ENCODE measurements around the gene TLR1.
A peak's percentile ranks its signal among the peaks of the same experiment; 100 is the strongest.
"Not testable (repeated sequence)": the region's sequence is repeated elsewhere in the genome, so short reads cannot be mapped to it uniquely, and the experiment has no call there.

TLR1 gene

GRCh38 chr4:38768968-38769394 lies 35.6 kb downstream of the TLR1 start:
- Histone ChIP-seq H3K27me3 (ENCODE audit: insufficient read depth, low read length) (no peaks in the 10 kb centered on the region), H4K20me1 (ENCODE audit: insufficient read depth, low read length) (no peaks in the 10 kb centered on the region), H3K79me2 (ENCODE audit: insufficient read depth, low read length) (peaks cover 7% of the 10 kb centered on the region; the same call in 1 of the 2 replicates), H3K9me3 (ENCODE audit: low read length) (peaks cover 19% of the 10 kb centered on the region), H3K4me3 (ENCODE audit: low read depth, low read length, poor library complexity, severe bottlenecking) (no peak overlapping the region), H3K27ac (ENCODE audit: low read depth, low read length, poor library complexity, severe bottlenecking) (peak overlapping the region; percentile 64), H3K4me2 (ENCODE audit: low read length) (no peak overlapping the region; the same call in 1 of the 2 replicates), H3K9me2 (ENCODE audit: low read depth, low read length) (no peaks in the 10 kb centered on the region), H3K4me1 (ENCODE audit: insufficient read depth, low read length, severe bottlenecking) (peaks cover 19% of the 10 kb centered on the region), H3K36me3 (ENCODE audit: insufficient read depth, low read length) (peaks cover 73% of the 10 kb centered on the region), H3F3A (ENCODE audit: insufficient read depth, low read length) (no peaks in the 10 kb centered on the region), H3K9ac (ENCODE audit: low read length) (no peak overlapping the region), H2AFZ (ENCODE audit: low read length) (no peak overlapping the region)
- TF ChIP-seq CTCF (IDR thresholded peaks at IDR 0.05; ENCODE audit: low read length) (no peak), EZH2 (IDR thresholded peaks at IDR 0.05; ENCODE audit: borderline replicate concordance, low read length) (no peak)

GRCh38 chr4:38766940-38767339 lies 37.7 kb downstream of the TLR1 start:
- not testable (repeated sequence) for H3K9ac ChIP-seq (ENCODE audit: low read length); H3K79me2 ChIP-seq (ENCODE audit: insufficient read depth, low read length); H3K27ac ChIP-seq (ENCODE audit: low read depth, low read length, poor library complexity, severe bottlenecking); H3F3A ChIP-seq (ENCODE audit: insufficient read depth, low read length); H4K20me1 ChIP-seq (ENCODE audit: insufficient read depth, low read length); H3K27me3 ChIP-seq (ENCODE audit: insufficient read depth, low read length); H3K4me2 ChIP-seq (ENCODE audit: low read length); H2AFZ ChIP-seq (ENCODE audit: low read length); H3K9me2 ChIP-seq (ENCODE audit: low read depth, low read length); H3K4me3 ChIP-seq (ENCODE audit: low read depth, low read length, poor library complexity, severe bottlenecking)
- peaks cover 11% of the 10 kb centered on the region; the same call in 1 of the 2 replicates for H3K9me3 ChIP-seq (ENCODE audit: low read length)
- peaks cover 40% of the 10 kb centered on the region for H3K4me1 ChIP-seq (ENCODE audit: insufficient read depth, low read length, severe bottlenecking)
- H3K36me3 ChIP-seq (ENCODE audit: insufficient read depth, low read length), result peaks cover 56% of the 10 kb centered on the region

GRCh38 chr4:38765382-38765781 lies 39.2 kb downstream of the TLR1 start:
- H4K20me1 ChIP-seq (ENCODE audit: insufficient read depth, low read length), result no peaks in the 10 kb centered on the region
- H3K79me2 ChIP-seq (ENCODE audit: insufficient read depth, low read length), result no peaks in the 10 kb centered on the region
- H2AFZ ChIP-seq (ENCODE audit: low read length), result no peak overlapping the region
- TF ChIP-seq EZH2 (IDR thresholded peaks at IDR 0.05; ENCODE audit: borderline replicate concordance, low read length), result no peak
- TF ChIP-seq CTCF (IDR thresholded peaks at IDR 0.05; ENCODE audit: low read length), result no peak
- H3K27me3 ChIP-seq (ENCODE audit: insufficient read depth, low read length), result no peaks in the 10 kb centered on the region
- H3K9ac ChIP-seq (ENCODE audit: low read length), result no peak overlapping the region
- H3K4me2 ChIP-seq (ENCODE audit: low read length), result no peak overlapping the region
- peak overlapping the region; percentile 100 for H3K27ac ChIP-seq (ENCODE audit: low read depth, low read length, poor library complexity, severe bottlenecking)
- H3F3A ChIP-seq (ENCODE audit: insufficient read depth, low read length), result peaks cover 4% of the 10 kb centered on the region; the same call in 1 of the 2 replicates
- H3K36me3 ChIP-seq (ENCODE audit: insufficient read depth, low read length), result peaks cover 47% of the 10 kb centered on the region
- no peaks in the 10 kb centered on the region for H3K9me2 ChIP-seq (ENCODE audit: low read depth, low read length)
- H3K4me1 ChIP-seq (ENCODE audit: insufficient read depth, low read length, severe bottlenecking), result peaks cover 55% of the 10 kb centered on the region
- H3K4me3 ChIP-seq (ENCODE audit: low read depth, low read length, poor library complexity, severe bottlenecking), result no peak overlapping the region
- H3K9me3 ChIP-seq (ENCODE audit: low read length), result peaks cover 11% of the 10 kb centered on the region; the same call in 1 of the 2 replicates

- no peaks in the 10 kb centered on the region for H4K20me1 ChIP-seq (ENCODE audit: insufficient read depth, low read length)
- no peaks in the 10 kb centered on the region for H3K79me2 ChIP-seq (ENCODE audit: insufficient read depth, low read length)
- no peak for TF ChIP-seq EZH2 (IDR thresholded peaks at IDR 0.05; ENCODE audit: borderline replicate concordance, low read length)
- TF ChIP-seq CTCF (IDR thresholded peaks at IDR 0.05; ENCODE audit: low read length), result no peak
- H2AFZ ChIP-seq (ENCODE audit: low read length), result no peak overlapping the region
- peaks cover 7% of the 10 kb centered on the region; the same call in 1 of the 2 replicates for H3K9me3 ChIP-seq (ENCODE audit: low read length)
- peaks cover 37% of the 10 kb centered on the region for H3K36me3 ChIP-seq (ENCODE audit: insufficient read depth, low read length)
- H3K9me2 ChIP-seq (ENCODE audit: low read depth, low read length), result no peaks in the 10 kb centered on the region
- peaks cover 4% of the 10 kb centered on the region; the same call in 1 of the 2 replicates for H3F3A ChIP-seq (ENCODE audit: insufficient read depth, low read length)
- peak overlapping the region; percentile 100 for H3K27ac ChIP-seq (ENCODE audit: low read depth, low read length, poor library complexity, severe bottlenecking)
- no peak overlapping the region for H3K9ac ChIP-seq (ENCODE audit: low read length)
- no peak overlapping the region for H3K4me2 ChIP-seq (ENCODE audit: low read length)
- no peaks in the 10 kb centered on the region for H3K27me3 ChIP-seq (ENCODE audit: insufficient read depth, low read length)
- no peak overlapping the region for H3K4me3 ChIP-seq (ENCODE audit: low read depth, low read length, poor library complexity, severe bottlenecking)
- peaks cover 56% of the 10 kb centered on the region for H3K4me1 ChIP-seq (ENCODE audit: insufficient read depth, low read length, severe bottlenecking)
Measured at GRCh38 chr4:38764277-38764676, 40.3 kb downstream of the TLR1 start.

Data from OCI-LY1 (cell line).